ENCODE results near the gene CKS2.

Gene CKS2

DNA sequence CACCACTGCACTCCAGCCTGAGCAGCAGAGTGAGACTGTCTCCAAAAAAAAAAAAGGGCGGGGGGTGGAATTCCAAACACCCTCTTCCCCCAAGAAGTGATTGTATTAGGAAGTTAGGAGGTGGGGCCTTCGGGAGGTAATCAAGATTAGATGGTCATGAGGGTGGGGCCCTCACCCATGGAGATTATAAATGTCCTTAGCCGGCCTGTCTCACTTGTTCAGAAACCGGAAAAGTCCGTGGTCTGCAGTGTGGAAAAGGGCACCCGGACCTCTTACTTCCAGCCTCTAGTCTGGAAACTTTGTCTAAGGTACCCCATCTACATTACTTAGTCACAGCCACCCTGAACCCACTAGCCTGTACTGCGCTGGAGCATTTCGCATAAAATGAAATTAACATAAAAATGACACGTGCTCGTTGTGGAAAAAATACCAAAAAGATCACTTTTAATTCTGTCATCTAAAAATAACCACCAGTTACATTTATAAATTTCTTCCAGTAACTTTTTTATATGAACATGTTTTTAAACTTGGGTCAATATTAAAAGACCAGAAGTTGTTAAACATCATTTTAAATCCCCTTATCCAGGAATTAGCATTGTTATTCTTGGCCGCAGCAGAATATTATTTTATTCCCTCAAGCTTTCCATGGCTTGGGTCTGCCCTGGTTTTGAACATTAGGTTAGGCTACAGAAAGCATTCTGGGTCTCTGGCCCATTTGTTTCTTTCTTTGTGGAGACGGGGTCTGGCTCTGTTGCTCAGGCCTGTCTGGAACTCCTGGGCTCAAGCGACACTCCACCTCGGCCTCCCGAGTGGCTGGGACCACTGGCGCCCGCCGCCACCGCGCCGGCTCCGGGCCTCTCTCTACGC is 1.2 kb upstream of the CKS2 start:
- Histone ChIP-seq H3K27ac (ENCODE audit: insufficient read depth, low read depth, low read length, poor library complexity, severe bottlenecking) (peak overlapping the region; percentile 99), H3K9me3 (ENCODE audit: control insufficient read depth, low read length) (no peaks in the 10 kb centered on the region), H3K36me3 (ENCODE audit: control insufficient read depth, insufficient read depth, low read length) (peaks cover 4% of the 10 kb centered on the region), H3K4me1 (ENCODE audit: control insufficient read depth, insufficient read depth, low read length) (peaks cover 13% of the 10 kb centered on the region), H3K4me3 (ENCODE audit: insufficient read depth, low read depth, low read length) (peak overlapping the region; percentile 85), H3K27me3 (ENCODE audit: control insufficient read depth, insufficient read depth, low read length, poor library complexity, severe bottlenecking) (no peaks in the 10 kb centered on the region)
- WGBS, 2 experiments = 29% methylated on average over 22 to 23 of the region's 23 CpGs

GRCh38 chr9:89311346-89312221 is 589 bp downstream of the CKS2 start:
- H3K27me3 ChIP-seq (ENCODE audit: control insufficient read depth, insufficient read depth, low read length, poor library complexity, severe bottlenecking) = no peaks in the 10 kb centered on the region
- H3K4me3 ChIP-seq (ENCODE audit: insufficient read depth, low read depth, low read length) = peak overlapping the region; percentile 85
- peaks cover 16% of the 10 kb centered on the region for H3K4me1 ChIP-seq (ENCODE audit: control insufficient read depth, insufficient read depth, low read length)
- no peaks in the 10 kb centered on the region for H3K9me3 ChIP-seq (ENCODE audit: control insufficient read depth, low read length)
- peaks cover 11% of the 10 kb centered on the region for H3K36me3 ChIP-seq (ENCODE audit: control insufficient read depth, insufficient read depth, low read length)
- H3K27ac ChIP-seq (ENCODE audit: insufficient read depth, low read depth, low read length, poor library complexity, severe bottlenecking) = peak overlapping the region; percentile 91
- 0% methylated on average over 54 of the region's 54 CpGs for WGBS, 2 experiments

GRCh38 chr9:89312222-89312571 is 1.2 kb downstream of the CKS2 start:
- no peaks in the 10 kb centered on the region for H3K27me3 ChIP-seq (ENCODE audit: control insufficient read depth, insufficient read depth, low read length, poor library complexity, severe bottlenecking)
- peaks cover 16% of the 10 kb centered on the region for H3K36me3 ChIP-seq (ENCODE audit: control insufficient read depth, insufficient read depth, low read length)

GRCh38 chr9:89313842-89314241 is 2.8 kb downstream of the CKS2 start:
- H3K4me1 ChIP-seq (ENCODE audit: control insufficient read depth, insufficient read depth, low read length) = peaks cover 16% of the 10 kb centered on the region
- peaks cover 20% of the 10 kb centered on the region for H3K36me3 ChIP-seq (ENCODE audit: control insufficient read depth, insufficient read depth, low read length)
- WGBS, 2 experiments = 69 to 80% methylated on average over 1 of the region's 1 CpG
- no peaks in the 10 kb centered on the region for H3K27me3 ChIP-seq (ENCODE audit: control insufficient read depth, insufficient read depth, low read length, poor library complexity, severe bottlenecking)
- no peak overlapping the region for H3K27ac ChIP-seq (ENCODE audit: insufficient read depth, low read depth, low read length, poor library complexity, severe bottlenecking)
- no peaks in the 10 kb centered on the region for H3K9me3 ChIP-seq (ENCODE audit: control insufficient read depth, low read length)
- peak overlapping the region; percentile 85 for H3K4me3 ChIP-seq (ENCODE audit: insufficient read depth, low read depth, low read length)

More at GRCh38 chr9:89312222-89312571, 1.2 kb downstream of the CKS2 start:
- WGBS, 2 experiments = 0% methylated on average over 8 of the region's 8 CpGs
- Histone ChIP-seq H3K27ac (ENCODE audit: insufficient read depth, low read depth, low read length, poor library complexity, severe bottlenecking) (peak overlapping the region; percentile 48), H3K9me3 (ENCODE audit: control insufficient read depth, low read length) (no peaks in the 10 kb centered on the region), H3K4me3 (ENCODE audit: insufficient read depth, low read depth, low read length) (peak overlapping the region; percentile 85), H3K4me1 (ENCODE audit: control insufficient read depth, insufficient read depth, low read length) (peaks cover 16% of the 10 kb centered on the region)

- H3K4me1 ChIP-seq (ENCODE audit: control insufficient read depth, insufficient read depth, low read length) = peaks cover 20% of the 10 kb centered on the region
- 95 to 100% methylated on average over 1 of the region's 1 CpG for WGBS, 2 experiments
- H3K9me3 ChIP-seq (ENCODE audit: control insufficient read depth, low read length) = no peaks in the 10 kb centered on the region
- H3K27ac ChIP-seq (ENCODE audit: insufficient read depth, low read depth, low read length, poor library complexity, severe bottlenecking) = no peak overlapping the region
- H3K36me3 ChIP-seq (ENCODE audit: control insufficient read depth, insufficient read depth, low read length) = peaks cover 20% of the 10 kb centered on the region
- no peaks in the 10 kb centered on the region for H3K27me3 ChIP-seq (ENCODE audit: control insufficient read depth, insufficient read depth, low read length, poor library complexity, severe bottlenecking)
- peak overlapping the region; percentile 85 for H3K4me3 ChIP-seq (ENCODE audit: insufficient read depth, low read depth, low read length)
Measured at GRCh38 chr9:89314955-89315354, 4.0 kb downstream of the CKS2 start.

- no peak overlapping the region for H3K27ac ChIP-seq (ENCODE audit: insufficient read depth, low read depth, low read length, poor library complexity, severe bottlenecking)
- H3K4me3 ChIP-seq (ENCODE audit: insufficient read depth, low read depth, low read length) = no peak overlapping the region
- H3K27me3 ChIP-seq (ENCODE audit: control insufficient read depth, insufficient read depth, low read length, poor library complexity, severe bottlenecking) = no peaks in the 10 kb centered on the region
- peaks cover 20% of the 10 kb centered on the region for H3K36me3 ChIP-seq (ENCODE audit: control insufficient read depth, insufficient read depth, low read length)
- H3K9me3 ChIP-seq (ENCODE audit: control insufficient read depth, low read length) = no peaks in the 10 kb centered on the region
- H3K4me1 ChIP-seq (ENCODE audit: control insufficient read depth, insufficient read depth, low read length) = peaks cover 20% of the 10 kb centered on the region
Measured at GRCh38 chr9:89315482-89315881, 4.5 kb downstream of the CKS2 start.

GRCh38 chr9:89317282-89317681 is 6.3 kb downstream of the CKS2 start:
- Histone ChIP-seq H3K4me3 (ENCODE audit: insufficient read depth, low read depth, low read length) (no peak overlapping the region), H3K4me1 (ENCODE audit: control insufficient read depth, insufficient read depth, low read length) (peaks cover 20% of the 10 kb centered on the region), H3K36me3 (ENCODE audit: control insufficient read depth, insufficient read depth, low read length) (peaks cover 20% of the 10 kb centered on the region), H3K27me3 (ENCODE audit: control insufficient read depth, insufficient read depth, low read length, poor library complexity, severe bottlenecking) (no peaks in the 10 kb centered on the region), H3K9me3 (ENCODE audit: control insufficient read depth, low read length) (no peaks in the 10 kb centered on the region), H3K27ac (ENCODE audit: insufficient read depth, low read depth, low read length, poor library complexity, severe bottlenecking) (peak overlapping the region; percentile 99)
- WGBS, 2 experiments = 91 to 93% methylated on average over 4 of the region's 4 CpGs

- Histone ChIP-seq H3K4me3 (ENCODE audit: insufficient read depth, low read depth, low read length) (peak within 1 kb of the TSS; percentile 63), H3K27me3 (ENCODE audit: control insufficient read depth, insufficient read depth, low read length, poor library complexity, severe bottlenecking) (no peaks in the 10 kb centered on the region), H3K27ac (ENCODE audit: insufficient read depth, low read depth, low read length, poor library complexity, severe bottlenecking) (peak within 1 kb of the TSS; percentile 99), H3K4me1 (ENCODE audit: control insufficient read depth, insufficient read depth, low read length) (peaks cover 17% of the 10 kb centered on the region), H3K36me3 (ENCODE audit: control insufficient read depth, insufficient read depth, low read length) (peaks cover 20% of the 10 kb centered on the region), H3K9me3 (ENCODE audit: control insufficient read depth, low read length) (no peaks in the 10 kb centered on the region)
- WGBS, 2 experiments = 1% methylated on average over 91 of the region's 91 CpGs
Measured at GRCh38 chr9:89318123-89319014, 7.4 kb downstream of the CKS2 start, which contains the start of gene SECISBP2. TSS of gene SECISBP2 (plus strand) at chr9:89318500. CDS start at chr9:89318577, 77 bp downstream.

GRCh38 chr9:89319015-89319905 is 8.3 kb downstream of the CKS2 start:
- Histone ChIP-seq H3K9me3 (ENCODE audit: control insufficient read depth, low read length) (no peaks in the 10 kb centered on the region), H3K4me3 (ENCODE audit: insufficient read depth, low read depth, low read length) (peak overlapping the region; percentile 63), H3K27ac (ENCODE audit: insufficient read depth, low read depth, low read length, poor library complexity, severe bottlenecking) (peak overlapping the region; percentile 99), H3K36me3 (ENCODE audit: control insufficient read depth, insufficient read depth, low read length) (peaks cover 20% of the 10 kb centered on the region), H3K4me1 (ENCODE audit: control insufficient read depth, insufficient read depth, low read length) (peaks cover 13% of the 10 kb centered on the region), H3K27me3 (ENCODE audit: control insufficient read depth, insufficient read depth, low read length, poor library complexity, severe bottlenecking) (no peaks in the 10 kb centered on the region)
- 26 to 35% methylated on average over 9 to 13 of the region's 13 CpGs for WGBS, 2 experiments

All from ectodermal cell (in vitro differentiated cells).